Retinal pigment epithelial cell (primary cell): ENCODE results near the gene RPL28.

ENCODE experiments used
- DNase-seq: peaks from one replicate; pipeline ENCODE4 v3.0.0-alpha.2; 2010; ENCODE audit warnings: low read depth
- H3K4me3 ChIP-seq: 2 replicates; pipeline ENCODE4 v1.5.1; 2011; ENCODE audit warnings: mild to moderate bottlenecking, low read length, control low read depth, moderate library complexity
- CTCF ChIP-seq: conservative IDR thresholded peaks from 2 replicates; pipeline ENCODE4 v1.5.1; 2011; ENCODE audit warnings: low read depth, low read length, control low read depth, inconsistent platforms

RPL28 gene

GRCh38 chr19:55439052-55439451, 53.3 kb downstream of the RPL28 start:
- no peak for DNase-seq
- no peak overlapping the region for H3K4me3 ChIP-seq
- no peak for TF ChIP-seq CTCF

GRCh38 chr19:55440411-55441105, 54.8 kb downstream of the RPL28 start:
- no peak for DNase-seq
- TF ChIP-seq CTCF = no peak
- no peak overlapping the region for H3K4me3 ChIP-seq

GRCh38 chr19:55441319-55441691, 55.6 kb downstream of the RPL28 start:
- DNase-seq = no peak
- no peak overlapping the region for H3K4me3 ChIP-seq
- TF ChIP-seq CTCF = no peak

GRCh38 chr19:55441692-55442321, 56.1 kb downstream of the RPL28 start:
- no peak for TF ChIP-seq CTCF
- no peak overlapping the region for H3K4me3 ChIP-seq

GRCh38 chr19:55442372-55442961, 56.7 kb downstream of the RPL28 start:
- TF ChIP-seq CTCF = no peak
- no peak for DNase-seq
- H3K4me3 ChIP-seq = no peak overlapping the region

More at GRCh38 chr19:55441692-55442321, 56.1 kb downstream of the RPL28 start:
- DNase-seq = no peak

GRCh38 chr19:55443045-55443823, 57.5 kb downstream of the RPL28 start, which contains the start of gene SHISA7:
TSS of gene SHISA7 (minus strand) at chr19:55443300. CDS start at chr19:55442863, 437 bp downstream.
- H3K4me3 ChIP-seq = no peak within 1 kb of the TSS
- DNase-seq = no peak
- no peak for TF ChIP-seq CTCF
